A549 (cell line): ENCODE results near the gene KCNJ6. TPM values are rescaled to one million over a fixed set of nuclear protein-coding genes. Genes with fewer than 3 reads are reported as not detected.

Experiments
- ATAC-seq, 2 experiments: fragments of 200-7000 bp in 1 of 2; fragments of >200 bp in 1 of 2; cut with Nextera tagmentation in 1 of 2; cut with Tn5 transposase in 1 of 2; 3 replicates each; pipeline versions ENCODE4 v1.8.0 to v1.9.1; 2018 to 2020; ENCODE audit warnings: mild to moderate bottlenecking in 1 of 2, moderate library complexity in 1 of 2
- CTCF ChIA-PET: fragments of 300-600 bp; sonication (Branson Sonifier 250); formaldehyde crosslinking; extraction: SDS; loops from one replicate; lab custom pipeline; 2021; ENCODE audit warnings: antibody characterized with exemption, inconsistent platforms; lab: Yijun Ruan, JAX
- POLR2A ChIA-PET: fragments of 350-600 bp; formaldehyde crosslinking; extraction: SDS; loops from one replicate; lab custom pipeline; 2021; ENCODE audit warnings: antibody characterized with exemption, inconsistent platforms; lab: Yijun Ruan, JAX
- DNase-seq, 2 experiments: peaks; one replicate each; pipeline versions ENCODE4 v3.0.0 to v3.0.0-alpha.2; 2011 to 2016; ENCODE audit warnings: low read depth in 1 of 2, low spot score in 1 of 2
- FAIRE-seq: peaks from 2 replicates; lab custom pipeline; 2011; peaks lifted over from hg19 to GRCh38; lab: Jason Lieb, UNC
- H3K27ac ChIP-seq, 2 experiments: fragments of >200 bp; sonication (Bioruptor Twin); formaldehyde crosslinking; 3 replicates each; pipeline ENCODE4 v1.5.1; 2016 to 2017
- H3K4me1 ChIP-seq: fragments of >200 bp; sonication (Bioruptor Twin); formaldehyde crosslinking; 3 replicates; pipeline ENCODE4 v1.6.1; 2016
- H3K4me2 ChIP-seq: fragments of >200 bp; sonication (Bioruptor Twin); formaldehyde crosslinking; 3 replicates; pipeline ENCODE4 v1.6.1; 2016
- H3K4me3 ChIP-seq: fragments of >200 bp; sonication (Bioruptor Twin); formaldehyde crosslinking; 3 replicates; pipeline ENCODE4 v1.5.1; 2016
- H3K9me3 ChIP-seq: fragments of >200 bp; sonication (Bioruptor Twin); formaldehyde crosslinking; 3 replicates; pipeline ENCODE4 v1.6.1; 2016
- CBX2 ChIP-seq: fragments of 200-600 bp; sonication (generic); IDR thresholded peaks from 2 replicates; pipeline ENCODE4 v1.6.1; 2016; ENCODE audit warnings: low read depth, mild to moderate bottlenecking, borderline replicate concordance
- CEBPB ChIP-seq, 2 experiments: fragments of >200 bp in 1 of 2; sonication (Bioruptor Twin) in 1 of 2; formaldehyde crosslinking in 1 of 2; IDR thresholded peaks; 2 replicates each; pipeline ENCODE4 v1.6.1; 2012 to 2016
- CHD2 ChIP-seq: fragments of 150-350 bp; IDR thresholded peaks from 2 replicates; pipeline ENCODE4 v1.6.1; 2014; ENCODE audit warnings: low read length; ENCODE audit not compliant: partially characterized antibody
- CHD4 ChIP-seq: fragments of 200-600 bp; sonication (generic); IDR thresholded peaks from 2 replicates; pipeline ENCODE4 v1.6.1; 2016; ENCODE audit warnings: antibody characterized with exemption, mild to moderate bottlenecking, borderline replicate concordance
- E2F6 ChIP-seq: IDR thresholded peaks from 2 replicates; pipeline ENCODE4 v1.6.1; 2012; ENCODE audit warnings: low read depth, borderline replicate concordance
- ELK1 ChIP-seq: fragments of 150-350 bp; IDR thresholded peaks from 2 replicates; pipeline ENCODE4 v1.6.1; 2014; ENCODE audit warnings: low read depth, mild to moderate bottlenecking, low read length
- EP300 ChIP-seq, 2 experiments: fragments of >200 bp; sonication (Bioruptor Twin); formaldehyde crosslinking; IDR thresholded peaks; 2 replicates in 1 of 2; 3 replicates in 1 of 2; pipeline ENCODE4 v1.6.1; 2016 to 2017
- FOSB ChIP-seq: fragments of 250-450 bp; sonication (Bioruptor Pico); IDR thresholded peaks from 2 replicates; pipeline ENCODE4 v1.5.0; 2020; ENCODE audit warnings: mild to moderate bottlenecking, moderate library complexity
- HDAC2 ChIP-seq: fragments of 200-600 bp; sonication (generic); IDR thresholded peaks from 2 replicates; pipeline ENCODE4 v1.6.1; 2016
- HES2 ChIP-seq: fragments of >200 bp; sonication (Bioruptor Twin); formaldehyde crosslinking; IDR thresholded peaks from 2 replicates; pipeline ENCODE4 v1.6.1; 2016
- HOXA7 ChIP-seq: fragments of 250-450 bp; sonication (Bioruptor Pico); IDR thresholded peaks from 2 replicates; pipeline ENCODE4 v1.5.0; 2020; ENCODE audit warnings: mild to moderate bottlenecking, moderate library complexity
- HOXB13 ChIP-seq: fragments of 250-450 bp; sonication (Bioruptor Pico); IDR thresholded peaks from 2 replicates; pipeline ENCODE4 v1.5.0; 2020; ENCODE audit warnings: low read depth, mild to moderate bottlenecking, moderate library complexity
- JUNB ChIP-seq: fragments of >200 bp; sonication (Bioruptor Twin); formaldehyde crosslinking; IDR thresholded peaks from 2 replicates; pipeline ENCODE4 v1.6.1; 2016
- KDM1A ChIP-seq: fragments of 200-600 bp; sonication (generic); IDR thresholded peaks from 2 replicates; pipeline ENCODE4 v1.6.1; 2016; ENCODE audit warnings: low read depth, mild to moderate bottlenecking
- KDM5A ChIP-seq: fragments of 200-600 bp; sonication (generic); IDR thresholded peaks from 2 replicates; pipeline ENCODE4 v1.6.1; 2016; ENCODE audit warnings: antibody characterized with exemption, mild to moderate bottlenecking
- MAFK ChIP-seq: fragments of 450-650 bp; IDR thresholded peaks from 2 replicates; pipeline ENCODE4 v1.6.1; 2014; ENCODE audit not compliant: partially characterized antibody
- MYC ChIP-seq: IDR thresholded peaks from 2 replicates; pipeline ENCODE4 v1.6.1; 2012; ENCODE audit warnings: mild to moderate bottlenecking, inconsistent platforms, low read length, improper control_type of control experiment, borderline replicate concordance
- POLR2AphosphoS2 ChIP-seq: conservative IDR thresholded peaks from 2 replicates; pipeline ENCODE4 v1.6.1; 2012; ENCODE audit warnings: low read length, improper control_type of control experiment, inconsistent platforms
- RARB ChIP-seq: fragments of 250-450 bp; sonication (Bioruptor Pico); IDR thresholded peaks from 2 replicates; pipeline ENCODE4 v1.8.0; 2021; ENCODE audit warnings: mild to moderate bottlenecking, moderate library complexity
- RCOR1 ChIP-seq: fragments of 150-350 bp; IDR thresholded peaks from 2 replicates; pipeline ENCODE4 v1.6.1; 2014; ENCODE audit warnings: antibody characterized with exemption, low read length, low read depth
- RFX5 ChIP-seq: fragments of 450-650 bp; IDR thresholded peaks from 2 replicates; pipeline ENCODE4 v1.7.1; 2014; ENCODE audit warnings: antibody characterized with exemption, mild to moderate bottlenecking, moderate library complexity
- RNF2 ChIP-seq: fragments of 200-600 bp; sonication (generic); IDR thresholded peaks from 2 replicates; pipeline ENCODE4 v1.6.1; 2016; ENCODE audit warnings: low read depth, mild to moderate bottlenecking, antibody characterized with exemption, moderate library complexity, borderline replicate concordance
- SMC3 ChIP-seq: fragments of >200 bp; sonication (Bioruptor Twin); formaldehyde crosslinking; IDR thresholded peaks from 3 replicates; pipeline ENCODE4 v1.6.1; 2018; ENCODE audit warnings: inconsistent platforms
- TP53 ChIP-seq: fragments of 250-450 bp; sonication (Bioruptor Pico); IDR thresholded peaks from 2 replicates; pipeline ENCODE4 v1.5.0; 2021; ENCODE audit warnings: mild to moderate bottlenecking, moderate library complexity
- ZNF302 ChIP-seq: fragments of 250-450 bp; sonication (Bioruptor Pico); IDR thresholded peaks from 2 replicates; pipeline ENCODE4 v1.9.0; 2021; ENCODE audit warnings: inconsistent platforms, mild to moderate bottlenecking, moderate library complexity
- WGBS: methylation state at CpG from one replicate; pipeline ENCODE4 v1.1.6; 2017; ENCODE audit errors: missing lambda C conversion rate; 5-methylcytosine and 5-hydroxymethylcytosine counted together
- polyA plus RNA-seq, 4 experiments: library from polyadenylated mRNA; depleted of rRNA in 3 of 4; stranded (reverse); fragments of >200 nt; fragmentation: RNase III in 1 of 4; extraction: RNeasy Plus Mini Kit Qiagen cat#74134 plus additional on column Dnase treatment in 1 of 4; gene quantifications; 2 replicates in 3 of 4; 3 replicates in 1 of 4; pipeline ENCODE4 v1.2.3, GENCODE V29; 2011 to 2017
- TF ChIP-seq, protein P1 (sequence below): fragments of 250-450 bp; sonication (Bioruptor Pico); IDR thresholded peaks from 2 replicates; pipeline ENCODE4 v1.5.0; 2021; ENCODE audit warnings: mild to moderate bottlenecking, moderate library complexity, borderline replicate concordance
- TF ChIP-seq, protein P2 (sequence below): fragments of >200 bp; sonication (Bioruptor Twin); formaldehyde crosslinking; IDR thresholded peaks from 3 replicates; pipeline ENCODE4 v1.5.1; 2016
- TF ChIP-seq, protein P3 (sequence below): fragments of 450-650 bp; IDR thresholded peaks from 2 replicates; pipeline ENCODE4 v1.6.1; 2014; ENCODE audit warnings: antibody characterized with exemption

Gene KCNJ6
- polyA plus RNA-seq, 2 of the 4 experiments (the other 2 are of a cell fraction), result 0.68 to 1.4 TPM

GRCh38 chr21:37623689-37624088 lies 292.6 kb downstream of the KCNJ6 start:
- ATAC-seq, result no peak
- DNase-seq, result no peak
- ChIA-PET POLR2A (no interaction called here), CTCF (interaction anchor here (1.3 kb wide), 1 partner anchor 12 kb away, joined by 3 read pairs; no protein-coding TSS in a partner anchor)
- Histone ChIP-seq H3K27ac (no peak overlapping the region), H3K4me3 (no peak overlapping the region), H3K4me1 (no peaks in the 10 kb centered on the region; the same call in 2 of the 3 replicates), H3K4me2 (no peak overlapping the region), H3K9me3 (no peaks in the 10 kb centered on the region)
- TF ChIP-seq POLR2AphosphoS2, result no peak
- no peak for TF ChIP-seq CHD4
- no peak for TF ChIP-seq EP300 (IDR thresholded peaks at IDR 0.05)
- no peak for TF ChIP-seq HDAC2
- no peak for TF ChIP-seq RCOR1
- TF ChIP-seq HOXB13, result no peak
- TF ChIP-seq RARB (CRISPR knock-in tag), result no peak
- no peak for TF ChIP-seq ZNF302 (CRISPR knock-in tag)
- no peak for TF ChIP-seq KDM5A
- no peak for TF ChIP-seq RNF2
- TF ChIP-seq KDM1A, result no peak
- no peak for TF ChIP-seq MYC
- TF ChIP-seq, protein P1, sequence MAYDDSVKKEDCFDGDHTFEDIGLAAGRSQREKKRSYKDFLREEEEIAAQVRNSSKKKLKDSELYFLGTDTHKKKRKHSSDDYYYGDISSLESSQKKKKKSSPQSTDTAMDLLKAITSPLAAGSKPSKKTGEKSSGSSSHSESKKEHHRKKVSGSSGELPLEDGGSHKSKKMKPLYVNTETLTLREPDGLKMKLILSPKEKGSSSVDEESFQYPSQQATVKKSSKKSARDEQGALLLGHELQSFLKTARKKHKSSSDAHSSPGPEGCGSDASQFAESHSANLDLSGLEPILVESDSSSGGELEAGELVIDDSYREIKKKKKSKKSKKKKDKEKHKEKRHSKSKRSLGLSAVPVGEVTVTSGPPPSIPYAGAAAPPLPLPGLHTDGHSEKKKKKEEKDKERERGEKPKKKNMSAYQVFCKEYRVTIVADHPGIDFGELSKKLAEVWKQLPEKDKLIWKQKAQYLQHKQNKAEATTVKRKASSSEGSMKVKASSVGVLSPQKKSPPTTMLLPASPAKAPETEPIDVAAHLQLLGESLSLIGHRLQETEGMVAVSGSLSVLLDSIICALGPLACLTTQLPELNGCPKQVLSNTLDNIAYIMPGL (CRISPR knock-in tag), result no peak
- TF ChIP-seq CBX2, result no peak
- TF ChIP-seq MAFK, result no peak
- no peak for TF ChIP-seq TP53
- FAIRE-seq, result no peak
- WGBS, result 73% methylated on average over 3 of the region's 3 CpGs

- ChIA-PET POLR2A (no interaction called here), CTCF (interaction anchor here (1.0 to 1.3 kb wide), 2 partner anchors 13 to 52 kb away, joined by 3 read pairs; no protein-coding TSS in a partner anchor)
- Histone ChIP-seq H3K27ac (no peak overlapping the region), H3K4me1 (no peaks in the 10 kb centered on the region; the same call in 2 of the 3 replicates), H3K9me3 (no peaks in the 10 kb centered on the region), H3K4me3 (no peak overlapping the region), H3K4me2 (no peak overlapping the region)
- FAIRE-seq (no peak), ATAC-seq (no peak), DNase-seq (no peak)
- WGBS, result 69% methylated on average over 3 of the region's 3 CpGs
- TF ChIP-seq CHD2 (no peak), ZNF302 (CRISPR knock-in tag) (no peak), FOSB (CRISPR knock-in tag) (no peak), SMC3 (no peak), CEBPB (IDR thresholded peaks at IDR 0.05) (no peak)
- TF ChIP-seq, protein P2, sequence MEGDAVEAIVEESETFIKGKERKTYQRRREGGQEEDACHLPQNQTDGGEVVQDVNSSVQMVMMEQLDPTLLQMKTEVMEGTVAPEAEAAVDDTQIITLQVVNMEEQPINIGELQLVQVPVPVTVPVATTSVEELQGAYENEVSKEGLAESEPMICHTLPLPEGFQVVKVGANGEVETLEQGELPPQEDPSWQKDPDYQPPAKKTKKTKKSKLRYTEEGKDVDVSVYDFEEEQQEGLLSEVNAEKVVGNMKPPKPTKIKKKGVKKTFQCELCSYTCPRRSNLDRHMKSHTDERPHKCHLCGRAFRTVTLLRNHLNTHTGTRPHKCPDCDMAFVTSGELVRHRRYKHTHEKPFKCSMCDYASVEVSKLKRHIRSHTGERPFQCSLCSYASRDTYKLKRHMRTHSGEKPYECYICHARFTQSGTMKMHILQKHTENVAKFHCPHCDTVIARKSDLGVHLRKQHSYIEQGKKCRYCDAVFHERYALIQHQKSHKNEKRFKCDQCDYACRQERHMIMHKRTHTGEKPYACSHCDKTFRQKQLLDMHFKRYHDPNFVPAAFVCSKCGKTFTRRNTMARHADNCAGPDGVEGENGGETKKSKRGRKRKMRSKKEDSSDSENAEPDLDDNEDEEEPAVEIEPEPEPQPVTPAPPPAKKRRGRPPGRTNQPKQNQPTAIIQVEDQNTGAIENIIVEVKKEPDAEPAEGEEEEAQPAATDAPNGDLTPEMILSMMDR, result no peak
Measured at GRCh38 chr21:37623183-37623582, 293.1 kb downstream of the KCNJ6 start.

DNA sequence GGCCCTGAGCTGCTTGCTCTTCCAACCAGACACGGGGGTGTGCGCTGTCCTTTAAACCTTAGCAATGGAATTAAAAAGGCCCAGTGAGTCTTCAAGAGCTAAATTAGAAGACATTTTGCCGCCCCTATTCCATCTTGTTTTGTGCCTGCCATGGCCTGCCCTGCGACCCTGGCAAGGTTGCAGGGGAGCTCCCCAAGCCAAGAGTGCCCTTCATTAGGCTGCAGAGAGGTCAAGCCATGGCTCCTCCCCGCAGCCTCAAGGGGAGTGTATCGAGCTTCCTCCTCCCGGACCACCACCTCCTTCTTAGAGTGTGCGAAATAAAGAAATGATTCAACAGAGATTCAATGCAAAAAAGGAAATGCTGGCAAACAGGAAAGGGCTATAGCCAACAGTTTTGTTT lies 293.5 kb downstream of the KCNJ6 start:
- H3K9me3 ChIP-seq, result no peaks in the 10 kb centered on the region
- CTCF ChIA-PET, result interaction anchor here (1.0 to 1.3 kb wide), 2 partner anchors 13 to 52 kb away, joined by 3 read pairs; no protein-coding TSS in a partner anchor
- no peak for FAIRE-seq
- H3K27ac ChIP-seq, result no peak overlapping the region
- H3K4me3 ChIP-seq, result no peak overlapping the region
- POLR2A ChIA-PET, result no interaction called here
- H3K4me1 ChIP-seq, result no peaks in the 10 kb centered on the region; the same call in 2 of the 3 replicates
- no peak overlapping the region for H3K4me2 ChIP-seq
- 66% methylated on average over 6 of the region's 8 CpGs for WGBS
- no peak for ATAC-seq
- no peak for DNase-seq
- TF ChIP-seq JUNB (no peak), KDM1A (no peak), EP300 (IDR thresholded peaks at IDR 0.05) (no peak), CBX2 (no peak), ELK1 (no peak), KDM5A (no peak), HES2 (no peak), E2F6 (no peak), RCOR1 (no peak), HOXA7 (CRISPR knock-in tag) (no peak), RFX5 (no peak), HOXB13 (no peak)
- TF ChIP-seq, protein P3, sequence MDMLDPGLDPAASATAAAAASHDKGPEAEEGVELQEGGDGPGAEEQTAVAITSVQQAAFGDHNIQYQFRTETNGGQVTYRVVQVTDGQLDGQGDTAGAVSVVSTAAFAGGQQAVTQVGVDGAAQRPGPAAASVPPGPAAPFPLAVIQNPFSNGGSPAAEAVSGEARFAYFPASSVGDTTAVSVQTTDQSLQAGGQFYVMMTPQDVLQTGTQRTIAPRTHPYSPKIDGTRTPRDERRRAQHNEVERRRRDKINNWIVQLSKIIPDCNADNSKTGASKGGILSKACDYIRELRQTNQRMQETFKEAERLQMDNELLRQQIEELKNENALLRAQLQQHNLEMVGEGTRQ, result no peak
